ENCODE results near the gene CDC123.
"Not testable (repeated sequence)": the region's sequence is repeated elsewhere in the genome, so short reads cannot be mapped to it uniquely, and the experiment has no call there.

CDC123 gene

GRCh38 chr10:12195603-12196506, at the start of gene CDC123, which contains the start of gene NUDT5:
Gene CDC123, plus strand, starts transcription at chr10:12196188. Its CDS starts 58 bp downstream, at chr10:12196246.
Gene NUDT5, minus strand, starts transcription at chr10:12195891. Its CDS starts 9,600 bp downstream, at chr10:12186291.
- peak; percentile 77 for DNase-seq

DNA sequence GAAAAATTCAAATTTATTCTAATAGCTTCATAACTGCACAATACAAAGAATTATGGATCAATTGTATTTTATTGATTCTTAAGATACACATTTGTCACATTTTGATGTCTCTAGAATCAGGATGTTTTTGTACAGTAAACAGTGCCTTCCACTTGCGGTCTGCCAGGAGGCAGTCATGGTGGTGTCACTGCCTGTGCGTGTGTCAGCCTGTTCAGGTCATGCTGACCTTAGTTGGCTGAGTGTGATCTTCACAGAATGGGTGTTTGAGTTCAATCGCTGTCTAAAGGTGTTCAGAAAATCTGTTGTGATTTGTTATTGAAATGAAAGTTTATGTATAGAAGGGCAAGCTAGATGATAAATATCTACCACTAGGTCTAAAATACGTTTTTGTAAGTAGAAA, 45.8 kb upstream of the CDC123 start:
- DNase-seq, result no peak

GRCh38 chr10:12154516-12154915, 41.5 kb upstream of the CDC123 start:
- DNase-seq, result no peak

GRCh38 chr10:12156367-12157123, 39.4 kb upstream of the CDC123 start:
- DNase-seq, result no peak

DNA sequence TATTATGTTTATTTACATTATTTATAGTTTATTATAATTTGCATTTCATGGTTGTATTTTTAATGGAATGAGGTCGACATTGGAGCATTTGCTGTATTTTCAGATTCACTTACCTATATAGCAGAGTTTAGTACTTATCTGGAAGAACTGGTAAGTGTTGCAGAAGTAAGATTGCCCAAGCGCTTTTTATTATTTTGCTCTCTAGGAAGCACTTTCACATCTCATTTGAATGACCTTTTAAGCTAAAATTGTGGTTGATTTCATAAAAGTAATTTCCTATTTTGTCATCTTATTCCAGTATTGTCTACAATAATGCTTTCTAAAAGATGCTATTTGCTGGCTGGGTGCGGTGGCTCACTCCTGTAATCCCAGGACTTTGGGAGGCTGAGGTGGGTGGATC, 37.9 kb upstream of the CDC123 start:
- DNase-seq, result no peak

- DNase-seq, result no peak
Measured at GRCh38 chr10:12160664-12161063, 35.3 kb upstream of the CDC123 start.

GRCh38 chr10:12162927-12163326, 33.1 kb upstream of the CDC123 start:
- no peak for DNase-seq

DNA sequence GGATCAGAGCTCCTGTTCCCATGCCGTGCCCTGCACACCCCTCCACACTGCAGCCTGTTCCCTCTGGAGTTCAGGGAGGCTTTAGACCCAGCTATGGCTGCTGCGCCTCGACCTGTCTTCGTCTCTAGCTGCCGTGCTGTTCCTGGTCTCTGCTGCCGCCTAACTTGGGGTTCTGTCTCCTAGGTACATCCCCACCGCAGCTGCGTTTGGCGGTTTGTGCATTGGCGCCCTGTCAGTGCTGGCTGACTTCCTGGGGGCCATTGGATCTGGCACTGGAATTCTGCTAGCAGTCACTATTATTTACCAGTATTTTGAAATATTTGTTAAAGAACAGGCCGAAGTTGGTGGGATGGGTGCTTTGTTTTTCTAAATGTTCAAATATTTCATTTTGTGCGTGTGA, 31.9 kb upstream of the CDC123 start:
- no peak for DNase-seq

DNA sequence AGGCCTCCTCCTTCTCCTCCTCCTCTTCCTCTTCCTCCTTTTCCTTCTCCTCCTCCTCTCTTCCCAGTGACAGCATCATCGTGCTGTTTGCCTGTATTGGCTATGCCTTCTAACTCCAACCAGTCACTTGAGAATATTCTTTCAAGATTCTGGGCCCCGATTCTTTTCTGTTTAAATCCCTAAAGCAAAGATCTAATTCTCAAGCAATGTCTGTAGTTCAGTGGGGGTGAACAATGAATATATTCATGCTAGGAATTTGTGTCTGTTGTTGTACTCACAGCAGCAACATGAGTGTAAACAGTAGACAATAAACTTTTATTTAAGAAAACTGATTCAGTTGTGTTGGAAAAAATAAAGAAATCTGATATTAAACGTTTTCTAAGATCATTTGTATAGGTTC, 31.0 kb upstream of the CDC123 start:
- no peak for DNase-seq

DNA sequence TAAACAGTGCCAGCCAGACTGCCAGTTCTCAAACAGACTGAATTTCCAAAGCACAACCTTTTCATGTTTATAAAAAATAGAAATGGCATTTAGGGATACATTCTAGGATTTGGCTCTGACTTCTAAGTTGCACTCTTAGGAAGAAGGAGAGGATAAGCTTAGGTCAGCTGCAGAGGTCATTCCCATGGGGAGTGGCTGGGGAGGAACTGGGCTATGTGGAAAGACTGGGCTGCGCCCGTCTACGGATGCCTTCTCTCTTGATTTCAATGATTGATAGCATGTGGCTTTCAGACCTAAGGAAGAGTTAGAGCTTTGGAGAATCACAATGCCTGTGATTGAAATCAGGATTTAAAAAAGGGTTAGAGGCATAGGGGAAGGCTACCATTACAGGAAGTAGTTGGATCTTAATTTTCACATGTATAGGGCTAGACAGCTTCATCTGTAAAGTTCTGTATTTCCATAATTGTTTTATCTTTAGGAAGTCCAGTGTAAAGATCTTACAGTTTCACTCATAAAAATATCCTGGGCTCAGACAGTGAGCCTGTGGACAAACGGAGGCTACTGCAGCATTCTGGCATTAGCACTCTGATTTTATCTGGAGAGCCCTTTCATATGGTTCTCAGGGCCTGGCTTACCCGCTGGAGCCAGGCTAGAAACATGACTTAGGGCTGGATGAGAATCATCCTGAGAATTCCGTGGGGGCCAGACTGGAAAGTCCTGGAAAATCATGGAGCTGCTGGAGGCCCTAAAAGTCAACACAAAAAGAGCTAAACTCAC, 29.8 kb upstream of the CDC123 start:
- no peak for DNase-seq

DNA sequence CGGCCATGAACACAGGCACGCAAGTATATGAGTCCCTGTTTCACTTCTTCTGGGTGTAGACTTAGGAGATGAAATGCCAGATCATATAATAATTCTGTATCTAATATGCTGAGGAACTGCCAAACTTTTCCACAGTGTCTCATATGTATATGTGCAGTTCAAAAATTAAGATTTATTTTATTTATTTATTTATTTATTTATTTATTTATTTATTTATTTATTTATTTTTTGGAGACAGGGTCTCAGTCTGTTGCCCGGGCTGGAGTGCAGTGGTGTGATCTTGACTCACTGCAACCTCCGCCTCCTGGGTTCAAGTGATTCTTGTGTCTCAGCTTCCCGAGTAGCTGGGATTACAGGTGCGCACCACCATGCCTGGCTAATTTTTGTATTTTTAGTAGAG, 24.5 kb upstream of the CDC123 start:
- DNase-seq, result not testable (repeated sequence)

GRCh38 chr10:12177642-12178041, 18.3 kb upstream of the CDC123 start:
- no peak for DNase-seq

GRCh38 chr10:12179606-12180170, 16.3 kb upstream of the CDC123 start:
- no peak for DNase-seq

DNA sequence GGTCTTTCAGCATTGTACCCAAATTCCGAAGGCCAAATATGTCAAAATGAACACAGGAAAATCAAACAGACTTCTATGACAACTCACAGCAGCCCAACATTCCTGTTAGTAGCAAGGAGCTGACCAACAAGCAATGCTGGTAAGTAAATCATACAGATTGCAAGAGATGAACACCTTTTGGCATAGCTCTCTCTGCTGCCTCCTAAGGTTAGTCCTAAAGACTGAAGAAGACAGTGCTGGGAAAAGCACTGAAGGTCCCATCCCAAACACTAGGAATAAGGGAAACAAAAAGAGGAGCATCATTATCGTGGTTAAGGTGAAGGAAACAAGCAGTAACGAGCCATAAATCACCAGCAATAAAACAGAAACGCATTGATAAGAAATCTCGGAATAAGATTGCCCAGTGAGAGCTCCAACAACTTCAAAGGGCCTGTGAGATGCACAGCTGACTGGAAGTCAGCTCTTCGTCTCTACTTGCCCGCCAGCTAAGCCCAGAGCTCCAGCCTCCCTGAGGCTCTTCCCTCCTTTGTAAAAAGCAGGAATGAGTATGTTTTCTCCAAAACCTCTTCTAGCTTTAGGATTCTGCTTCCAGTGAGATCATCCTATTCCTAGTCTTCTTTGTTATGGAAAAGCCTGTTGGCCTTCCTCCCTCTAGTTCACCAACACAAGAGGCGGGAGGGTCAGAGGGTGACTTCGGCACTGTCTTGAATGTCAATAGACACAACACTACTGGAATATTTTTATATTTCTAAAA, 15.6 kb upstream of the CDC123 start:
- no peak for DNase-seq

- DNase-seq, result peak; percentile 50 to 70
Measured at GRCh38 chr10:12181065-12181775, 14.8 kb upstream of the CDC123 start.

DNA sequence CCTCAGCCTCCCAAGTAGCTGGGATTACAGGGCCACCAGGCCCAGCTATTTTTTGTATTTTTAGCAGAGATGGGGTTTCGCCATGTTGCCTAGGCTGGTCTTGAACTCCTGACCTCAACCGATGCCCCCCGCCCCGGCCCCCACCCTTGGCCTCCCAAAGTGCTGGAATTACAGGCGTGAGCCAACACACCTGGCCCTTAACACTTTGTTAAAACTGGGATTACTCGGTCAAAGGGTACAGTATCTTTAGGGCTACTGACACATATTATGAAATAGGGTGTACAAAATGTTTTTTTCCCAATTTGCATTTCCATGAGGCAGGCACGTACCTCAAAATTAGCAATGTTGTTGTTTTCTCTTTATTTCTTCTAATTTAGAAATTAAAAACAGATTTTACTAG, 11.8 kb upstream of the CDC123 start:
- DNase-seq, result no peak

DNA sequence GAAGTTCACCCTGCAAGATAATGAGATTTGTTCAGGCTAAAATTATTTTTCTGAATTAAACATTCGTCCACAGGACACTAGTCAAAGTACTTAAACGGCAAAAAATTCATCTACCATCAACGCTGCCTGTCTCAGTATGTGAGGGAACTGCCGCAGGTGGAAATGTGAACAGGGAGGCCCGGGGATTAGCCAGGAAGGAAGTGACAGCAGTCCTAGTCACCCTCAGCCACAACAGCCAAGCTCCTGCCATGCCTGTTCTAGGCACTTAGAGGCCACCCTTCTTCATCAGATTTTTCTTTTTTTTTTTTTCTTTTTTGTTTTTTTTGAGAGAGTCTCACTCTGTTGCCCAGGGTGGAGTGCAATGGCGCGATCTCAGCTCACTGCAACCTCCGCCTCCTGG, 9.7 kb upstream of the CDC123 start:
- peak in 1 of 2 experiments; percentile 3 for DNase-seq

DNA sequence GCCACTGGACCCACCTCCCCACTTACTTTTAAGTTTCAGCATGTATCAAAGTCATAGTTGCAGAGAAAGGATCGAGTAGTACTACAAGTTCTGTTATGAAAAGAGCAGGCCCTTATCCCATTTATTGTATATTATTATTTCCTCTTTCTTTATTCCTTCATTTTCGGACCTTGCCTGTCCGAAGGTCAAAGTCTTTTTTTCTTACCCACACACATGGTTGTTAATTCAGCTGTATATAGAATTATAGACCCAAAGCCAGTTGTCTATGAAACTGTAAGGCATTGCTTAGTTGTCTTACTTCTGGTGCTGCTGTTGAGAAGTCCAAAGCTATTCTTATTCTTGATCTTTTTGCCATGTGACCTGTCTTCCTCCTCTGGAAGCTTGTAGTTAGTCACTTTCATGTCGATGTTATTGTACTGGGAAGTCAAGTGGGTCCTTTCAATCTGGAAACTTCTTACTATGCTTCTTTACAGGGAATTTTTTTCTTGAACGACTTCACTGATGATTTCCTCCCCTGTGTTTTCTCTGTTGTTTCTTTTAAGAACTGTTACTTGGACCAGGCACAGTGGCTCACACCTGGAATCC, 8.6 kb upstream of the CDC123 start:
- no peak for DNase-seq

DNA sequence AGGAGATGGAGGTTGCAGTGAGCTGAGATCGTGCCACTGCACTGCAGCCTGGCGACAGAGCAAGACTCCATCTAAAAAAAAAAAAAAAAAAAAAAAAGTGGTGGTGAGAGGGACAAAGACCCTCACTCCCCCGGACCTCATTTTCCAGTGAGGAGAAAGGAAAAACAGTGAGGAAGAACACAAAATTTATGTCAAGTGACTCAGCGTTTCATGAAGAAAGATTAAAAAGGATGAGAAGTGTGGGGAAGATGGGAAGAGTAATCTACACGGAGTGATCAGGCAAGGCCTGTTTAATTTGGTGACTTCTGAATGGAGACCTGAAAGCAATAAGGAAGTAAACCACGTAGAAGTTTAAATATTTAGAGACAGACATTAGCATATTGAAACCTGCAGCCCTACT, 7.3 kb upstream of the CDC123 start:
- DNase-seq, result no peak

DNA sequence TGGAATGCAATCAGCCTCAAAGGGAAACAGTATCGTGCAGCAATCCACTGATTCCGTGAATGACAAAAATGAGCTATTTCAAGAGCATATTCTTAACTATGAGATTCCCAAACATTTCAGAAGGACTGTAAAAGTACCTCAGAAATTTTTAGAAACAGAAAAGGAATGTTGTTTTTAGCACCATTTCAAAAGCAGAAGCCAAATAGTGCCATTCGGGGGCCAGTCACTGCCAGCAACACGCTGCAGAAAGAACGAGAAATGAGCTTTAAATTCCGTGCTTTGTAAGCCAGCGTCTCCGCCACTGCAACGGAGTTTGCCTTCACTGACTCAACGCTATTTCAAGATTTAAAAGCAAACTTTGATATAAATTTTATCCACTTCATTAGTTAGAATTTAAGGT, 6.6 kb upstream of the CDC123 start:
- DNase-seq, result no peak

GRCh38 chr10:12191715-12192114, 4.3 kb upstream of the CDC123 start:
- DNase-seq, result no peak
